Activated CD8-positive, alpha-beta memory T cell treated with anti-CD3 and anti-CD28 coated beads for 48 hours (primary cell): ENCODE data around the gene CHD5.

Source experiments
- DNase-seq, 3 experiments: peaks; one replicate each; pipeline ENCODE4 v3.0.0-alpha.2; 2020; ENCODE audit warnings: low read depth in 2 of 3, low spot score in 2 of 3

The CHD5 gene

GRCh38 chr1:6134741-6135510, 45.2 kb downstream of the CHD5 start:
- DNase-seq, result no peak

- DNase-seq, result no peak
Observed at GRCh38 chr1:6134206-6134605, 45.9 kb downstream of the CHD5 start.

- DNase-seq, result no peak
Observed at GRCh38 chr1:6133146-6133895, 46.8 kb downstream of the CHD5 start.

- no peak for DNase-seq
Observed at GRCh38 chr1:6131561-6131960, 48.6 kb downstream of the CHD5 start.

GRCh38 chr1:6130596-6130995, 49.5 kb downstream of the CHD5 start:
- no peak for DNase-seq

GRCh38 chr1:6130036-6130435, 50.1 kb downstream of the CHD5 start:
- no peak for DNase-seq

GRCh38 chr1:6129313-6129712, 50.8 kb downstream of the CHD5 start:
- no peak for DNase-seq

- DNase-seq, result no peak
Observed at GRCh38 chr1:6128276-6129081, 51.6 kb downstream of the CHD5 start.

- DNase-seq, result peak; percentile 23 to 44 (median 40)
Observed at GRCh38 chr1:6127587-6128163, 52.4 kb downstream of the CHD5 start.

GRCh38 chr1:6126521-6127067, 53.5 kb downstream of the CHD5 start:
- no peak for DNase-seq

- DNase-seq, result no peak
Observed at GRCh38 chr1:6126028-6126427, 54.1 kb downstream of the CHD5 start.

- no peak for DNase-seq
Observed at GRCh38 chr1:6125366-6125765, 54.8 kb downstream of the CHD5 start.

- no peak for DNase-seq
Observed at GRCh38 chr1:6124746-6125365, 55.3 kb downstream of the CHD5 start.

- DNase-seq, result no peak
Observed at GRCh38 chr1:6124341-6124740, 55.8 kb downstream of the CHD5 start.

GRCh38 chr1:6123816-6124215, 56.3 kb downstream of the CHD5 start:
- DNase-seq, result no peak

GRCh38 chr1:6123083-6123482, 57.0 kb downstream of the CHD5 start:
- DNase-seq, result no peak

- DNase-seq, result no peak
Observed at GRCh38 chr1:6121651-6122370, 58.3 kb downstream of the CHD5 start.

GRCh38 chr1:6121021-6121421, 59.1 kb downstream of the CHD5 start:
- DNase-seq, result no peak

GRCh38 chr1:6118415-6118814, 61.7 kb downstream of the CHD5 start:
- DNase-seq, result no peak

GRCh38 chr1:6117624-6118023, 62.5 kb downstream of the CHD5 start:
- DNase-seq, result no peak
